GM12878 (cell line): ENCODE data around the gene AOPEP. TPM values are rescaled to one million over a fixed set of nuclear protein-coding genes. Genes with fewer than 3 reads are reported as not detected.
"Not testable (repeated sequence)": the region's sequence is repeated elsewhere in the genome, so short reads cannot be mapped to it uniquely, and the experiment has no call there.

Experiments
- ATAC-seq: fragments of 200-7000 bp; cut with Tn5 transposase; 3 replicates; pipeline ENCODE4 v1.9.1; 2020; ENCODE audit warnings: mild to moderate bottlenecking, moderate library complexity
- BruUV-seq: library from RNA; stranded (reverse); fragments of 400-500 nt; replicated peaks from 2 replicates; lab custom pipeline; 2021; lab: Mats Ljungman, UMichigan
- CTCF ChIA-PET: fragments of 300-600 bp; sonication (Branson Sonifier 250); formaldehyde crosslinking; extraction: SDS; loops from one replicate; lab custom pipeline; 2021; ENCODE audit warnings: inconsistent platforms; lab: Yijun Ruan, JAX
- POLR2A ChIA-PET: fragments of 350-600 bp; formaldehyde crosslinking; extraction: SDS; loops from one replicate; lab custom pipeline; 2021; ENCODE audit warnings: inconsistent platforms; lab: Charles Lee
- RAD21 ChIA-PET: fragments of 300-600 bp; sonication (Branson Sonifier 250); formaldehyde crosslinking; loops from one replicate; lab custom pipeline; 2023; ENCODE audit warnings: antibody characterized with exemption; ENCODE audit not compliant: unreplicated experiment; lab: Charles Lee
- SMC1A ChIA-PET: fragments of 300-600 bp; sonication (Branson Sonifier 250); formaldehyde crosslinking; loops from one replicate; lab custom pipeline; 2023; ENCODE audit not compliant: unreplicated experiment, uncharacterized antibody; lab: Charles Lee
- DNase-seq: peaks from one replicate; pipeline ENCODE4 v3.0.0-alpha.2; 2011; ENCODE audit warnings: low read depth, low spot score
- FAIRE-seq: peaks from 3 replicates; lab custom pipeline; 2011; peaks lifted over from hg19 to GRCh38; lab: Jason Lieb, UNC
- H2AFZ ChIP-seq: 2 replicates; pipeline ENCODE4 v1.6.0; 2011; ENCODE audit warnings: low read depth, low read length, control low read depth; ENCODE audit not compliant: control insufficient read depth
- H3K27ac ChIP-seq: 2 replicates; pipeline ENCODE4 v1.5.1; 2011; ENCODE audit warnings: control low read depth; ENCODE audit not compliant: control insufficient read depth, insufficient read depth
- H3K27me3 ChIP-seq, 2 experiments: replicated peaks in 1 of 2; 2 replicates each; pipeline versions ENCODE4 v1.6.0 to v1.6.1; 2011; ENCODE audit warnings: low read length in 1 of 2; ENCODE audit not compliant: control insufficient read depth in 2 of 2, insufficient read depth in 2 of 2
- H3K36me3 ChIP-seq, 2 experiments: 2 replicates each; pipeline ENCODE4 v1.5.1; 2011; ENCODE audit warnings: low read length in 1 of 2; ENCODE audit not compliant: control insufficient read depth in 2 of 2, insufficient read depth in 2 of 2
- H3K4me1 ChIP-seq: 2 replicates; pipeline ENCODE4 v1.6.1; 2011; ENCODE audit warnings: mild to moderate bottlenecking, low read length, moderate library complexity, mixed read lengths; ENCODE audit not compliant: control insufficient read depth, insufficient read depth
- H3K4me2 ChIP-seq: 2 replicates; pipeline ENCODE4 v1.6.0; 2011; ENCODE audit warnings: control low read depth; ENCODE audit not compliant: control insufficient read depth, insufficient read depth
- H3K4me3 ChIP-seq: fragments of 200-600 bp; sonication (generic); 2 replicates; pipeline ENCODE4 v1.5.1; 2016
- H3K79me2 ChIP-seq: 2 replicates; pipeline ENCODE4 v1.6.0; 2011; ENCODE audit warnings: low read length; ENCODE audit not compliant: control insufficient read depth, insufficient read depth
- H3K9ac ChIP-seq: 2 replicates; pipeline ENCODE4 v1.8.0; 2011; ENCODE audit warnings: low read length, control low read depth, mixed read lengths; ENCODE audit not compliant: control insufficient read depth, insufficient read depth
- H3K9me3 ChIP-seq: replicated peaks from 3 replicates; pipeline ENCODE4 v1.5.1; 2011; ENCODE audit warnings: mild to moderate bottlenecking, low read length; ENCODE audit not compliant: control insufficient read depth, insufficient read depth
- H4K20me1 ChIP-seq: 2 replicates; pipeline ENCODE4 v1.6.0; 2011; ENCODE audit not compliant: control insufficient read depth, insufficient read depth
- CBX5 ChIP-seq: sonication (generic); IDR thresholded peaks from 2 replicates; pipeline ENCODE4 v1.6.1; 2016; ENCODE audit warnings: low read depth, moderate library complexity, mild to moderate bottlenecking, inconsistent platforms
- EED ChIP-seq: sonication (generic); IDR thresholded peaks from 2 replicates; pipeline ENCODE4 v1.6.1; 2016; ENCODE audit warnings: antibody characterized with exemption, low read depth
- FOXK2 ChIP-seq: fragments of 450-650 bp; IDR thresholded peaks from 2 replicates; pipeline ENCODE4 v1.6.1; 2017; ENCODE audit warnings: mild to moderate bottlenecking, moderate library complexity
- MEF2B ChIP-seq: fragments of 450-650 bp; IDR thresholded peaks from 2 replicates; pipeline ENCODE4 v1.6.1; 2018; ENCODE audit warnings: mild to moderate bottlenecking, moderate library complexity; ENCODE audit not compliant: partially characterized antibody, poor library complexity, severe bottlenecking
- SMARCA5 ChIP-seq: fragments of 450-650 bp; IDR thresholded peaks from 2 replicates; pipeline ENCODE4 v1.6.1; 2017; ENCODE audit warnings: mild to moderate bottlenecking
- TAF1 ChIP-seq: IDR thresholded peaks from 2 replicates; pipeline ENCODE4 v1.6.1; 2011; ENCODE audit warnings: mild to moderate bottlenecking, low read depth, low read length, borderline replicate concordance
- WGBS: methylation state at CpG from one replicate; pipeline ENCODE4 v1.1.6; 2016; ENCODE audit warnings: low lambda C conversion rate; ENCODE audit not compliant: insufficient replicate concordance, insufficient coverage; ENCODE audit errors: missing lambda C conversion rate; 5-methylcytosine and 5-hydroxymethylcytosine counted together
- in situ Hi-C: fragments of 300-500 bp; cut with MboI; formaldehyde crosslinking; loops from 9 replicates; pipeline ENCODE4 v1.14.3; 2018; ENCODE audit warnings: mixed read lengths
- intact Hi-C: fragments of 100-400 bp; cut with micrococcal nuclease; formaldehyde crosslinking; loops from one replicate; pipeline ENCODE4 v1.14.2; 2022; ENCODE audit not compliant: unreplicated experiment
- polyA plus RNA-seq, 11 experiments: library from polyadenylated mRNA; depleted of rRNA in 4 of 11; unstranded in 6 of 11; stranded (reverse) in 5 of 11; fragments of >200 nt; fragmentation: Nextera tagmentation in 4 of 11; fragmentation: Illumina TruSeq in 1 of 11; extraction: Ambion mirVana in 4 of 11; extraction: Trizol in 1 of 11; gene quantifications; 1 replicate in 1 of 11; 2 replicates in 10 of 11; pipeline versions ENCODE4 v1.2.1 to v1.2.3, GENCODE V29; 2011 to 2016; ENCODE audit warnings: inconsistent platforms in 2 of 11, missing spikeins in 2 of 11, low read depth in 1 of 11
- total RNA-seq, 4 experiments: library from RNA; depleted of rRNA in 3 of 4; stranded (reverse); fragments of >200 nt in 3 of 4; fragmentation: Illumina TruSeq in 1 of 4; extraction: Trizol in 1 of 4; gene quantifications; 2 replicates each; pipeline versions ENCODE4 v1.2.1 to v1.2.3, GENCODE V29; 2013 to 2021
- TF ChIP-seq, protein P1 (sequence below): fragments of 450-650 bp; IDR thresholded peaks from 2 replicates; pipeline ENCODE4 v1.6.1; 2016; ENCODE audit warnings: mild to moderate bottlenecking

AOPEP gene
- total and polyA plus RNA-seq, 10 of the 15 experiments (the other 5 are each of a cell fraction or from before 2014, with no cell fraction given) = 2.3 to 16.9 (median 10.1) TPM

DNA sequence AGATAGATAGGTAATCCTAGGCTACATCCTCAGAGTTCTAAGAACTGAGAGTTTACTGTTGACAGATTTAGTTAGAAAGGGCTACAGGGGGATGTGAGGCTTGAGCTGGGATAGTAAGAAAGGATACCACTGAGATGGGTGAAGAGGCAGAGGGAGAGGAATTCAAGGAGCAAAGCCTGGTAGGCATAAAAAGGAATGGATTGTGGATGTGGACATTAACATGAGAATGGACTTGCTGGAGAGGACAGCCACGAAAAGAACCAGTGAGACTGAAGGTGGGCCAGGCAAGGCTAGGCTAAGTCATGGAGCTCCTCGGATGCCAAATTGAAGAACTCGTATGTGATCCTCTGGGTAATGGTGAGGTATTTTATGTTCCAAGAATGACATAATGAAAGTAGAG is 211.9 kb downstream of the AOPEP start:
- DNase-seq = no peak
- POLR2A ChIA-PET = interaction anchor here (0.7 kb wide), 1 partner anchor 57 kb away, joined by 5 read pairs; no protein-coding TSS in a partner anchor
- no peaks in the 10 kb centered on the region for H4K20me1 ChIP-seq
- H2AFZ ChIP-seq = no peak overlapping the region
- H3K4me3 ChIP-seq = no peak overlapping the region
- H3K4me2 ChIP-seq = no peak overlapping the region
- no peaks in the 10 kb centered on the region for H3K27me3 ChIP-seq
- H3K27ac ChIP-seq = no peak overlapping the region
- H3K9ac ChIP-seq = no peak overlapping the region
- TF ChIP-seq EED (no peak), CBX5 (no peak), SMARCA5 (no peak), MEF2B (no peak), FOXK2 (no peak), TAF1 (no peak)
- TF ChIP-seq, protein P1, sequence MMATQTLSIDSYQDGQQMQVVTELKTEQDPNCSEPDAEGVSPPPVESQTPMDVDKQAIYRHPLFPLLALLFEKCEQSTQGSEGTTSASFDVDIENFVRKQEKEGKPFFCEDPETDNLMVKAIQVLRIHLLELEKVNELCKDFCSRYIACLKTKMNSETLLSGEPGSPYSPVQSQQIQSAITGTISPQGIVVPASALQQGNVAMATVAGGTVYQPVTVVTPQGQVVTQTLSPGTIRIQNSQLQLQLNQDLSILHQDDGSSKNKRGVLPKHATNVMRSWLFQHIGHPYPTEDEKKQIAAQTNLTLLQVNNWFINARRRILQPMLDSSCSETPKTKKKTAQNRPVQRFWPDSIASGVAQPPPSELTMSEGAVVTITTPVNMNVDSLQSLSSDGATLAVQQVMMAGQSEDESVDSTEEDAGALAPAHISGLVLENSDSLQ = no peak
- TF ChIP-seq, all 136 proteins: peak for 0
- ATAC-seq = no peak
- WGBS = 71% methylated on average over 3 of the region's 3 CpGs
- H3K79me2 ChIP-seq = no peaks in the 10 kb centered on the region
- RAD21 ChIA-PET = no interaction called here
- BruUV-seq = no TSS peak
- H3K36me3 ChIP-seq = no peaks in the 10 kb centered on the region
- CTCF ChIA-PET = interaction anchor here (1.1 kb wide), 1 partner anchor 21 kb away, joined by 3 read pairs; no protein-coding TSS in a partner anchor
- intact Hi-C loops = no loop called here
- in situ Hi-C loops = no loop called here
- FAIRE-seq = no peak
- SMC1A ChIA-PET = no interaction called here
- H3K9me3 ChIP-seq = no peaks in the 10 kb centered on the region
- no peaks in the 10 kb centered on the region for H3K4me1 ChIP-seq

DNA sequence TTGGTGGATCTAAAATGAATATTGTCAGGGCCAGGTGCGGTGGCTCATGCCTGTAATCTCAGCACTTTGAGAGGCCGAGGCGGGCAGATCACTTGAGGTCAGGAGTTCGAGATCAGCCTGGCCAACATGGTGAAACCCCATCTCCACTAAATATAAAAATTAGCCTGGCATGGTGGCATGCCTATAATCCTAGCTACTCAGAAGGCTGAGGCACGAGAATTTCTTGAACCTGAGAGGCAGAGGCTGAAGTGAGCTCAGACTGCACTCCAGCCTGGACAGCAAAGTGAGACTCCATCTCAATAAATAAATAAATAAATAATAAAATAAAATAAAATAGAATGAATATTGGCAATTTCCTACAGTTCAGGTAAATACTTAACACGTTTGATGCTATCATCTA is 213.8 kb downstream of the AOPEP start:
- in situ Hi-C loops, H3K27ac ChIP-seq, FAIRE-seq, H3K79me2 ChIP-seq, H3K4me2 ChIP-seq, POLR2A ChIA-PET, H3K4me3 ChIP-seq, BruUV-seq, H2AFZ ChIP-seq, H3K4me1 ChIP-seq, H4K20me1 ChIP-seq, H3K36me3 ChIP-seq, H3K9me3 ChIP-seq, H3K9ac ChIP-seq, H3K27me3 ChIP-seq, DNase-seq, ATAC-seq, intact Hi-C loops, CTCF ChIA-PET, RAD21 ChIA-PET: not testable (repeated sequence)
- SMC1A ChIA-PET = interaction anchor here (1.0 to 1.1 kb wide), 2 partner anchors 8 to 63 kb away, joined by 3 read pairs; no protein-coding TSS in a partner anchor
- 82% methylated on average over 6 of the region's 6 CpGs for WGBS
